ENCODE data around the gene COMMD3.
"Not testable (repeated sequence)": the region's sequence is repeated elsewhere in the genome, so short reads cannot be mapped to it uniquely, and the experiment has no call there.

The COMMD3 gene

DNA sequence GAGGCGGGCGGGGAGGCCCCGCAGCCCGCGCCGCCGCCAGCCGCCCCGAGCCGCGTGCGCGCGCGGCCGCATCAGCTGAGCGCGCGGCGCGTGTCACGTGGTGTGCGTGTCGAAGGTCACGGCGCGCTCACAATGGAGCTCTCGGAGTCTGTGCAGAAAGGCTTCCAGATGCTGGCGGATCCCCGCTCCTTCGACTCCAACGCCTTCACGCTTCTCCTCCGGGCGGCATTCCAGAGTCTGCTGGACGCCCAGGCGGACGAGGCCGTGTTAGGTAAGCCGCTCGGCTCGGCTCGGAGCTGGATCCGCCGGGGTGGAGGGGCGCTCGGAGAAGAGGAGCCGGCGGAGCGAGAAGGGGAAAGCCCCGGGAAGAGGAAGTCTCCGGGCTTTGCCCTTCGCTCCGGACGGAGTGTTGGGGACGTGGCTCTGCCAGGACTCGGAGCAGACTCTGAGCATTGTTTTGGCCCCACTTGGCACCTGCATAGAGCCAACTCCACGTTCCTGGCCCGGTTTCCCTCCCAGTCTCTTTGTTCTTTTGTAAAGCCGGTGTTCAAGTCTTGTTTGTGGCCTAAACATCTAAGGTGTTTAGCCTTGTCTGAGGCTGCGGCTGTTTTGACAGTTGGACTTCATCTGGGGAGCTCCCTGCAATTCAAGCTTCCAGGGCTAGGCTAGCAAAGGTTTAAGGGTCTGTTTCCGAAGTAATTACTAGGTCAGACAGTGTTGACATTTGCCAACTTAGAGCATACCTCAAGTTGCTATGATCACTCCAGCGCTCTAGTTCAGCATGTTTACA lies at the start of gene COMMD3:
Gene COMMD3 (plus strand): TSS at position 103 of the 790 bp plus-strand sequence. CDS start 30 bp downstream, at position 133.
- peak; percentile 74 for DNase-seq

GRCh38 chr10:22268503-22268902 lies 47.7 kb upstream of the COMMD3 start:
- no peak for DNase-seq

- DNase-seq = no peak
Measured at GRCh38 chr10:22271786-22272185, 44.4 kb upstream of the COMMD3 start.

DNA sequence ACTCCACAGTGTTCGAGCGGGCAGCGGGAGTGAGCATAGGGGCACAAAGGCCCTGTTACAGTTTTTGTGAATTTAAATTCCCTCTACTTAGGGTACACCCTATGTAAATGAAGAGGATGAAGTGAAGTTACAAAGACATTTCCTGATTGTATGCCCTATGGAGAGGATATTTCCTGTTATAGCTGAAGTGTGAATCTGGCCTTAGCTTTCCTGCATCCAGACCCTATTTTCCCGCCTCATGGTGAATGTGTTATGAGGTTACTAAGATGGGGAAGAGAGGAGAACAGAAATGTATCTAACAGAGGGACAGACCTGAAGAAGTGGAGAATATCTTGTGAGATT lies 37.8 kb upstream of the COMMD3 start:
- no peak for DNase-seq

GRCh38 chr10:22280078-22280477 lies 36.1 kb upstream of the COMMD3 start:
- DNase-seq = no peak

- no peak for DNase-seq
Measured at GRCh38 chr10:22285130-22285529, 31.1 kb upstream of the COMMD3 start.

- DNase-seq = no peak
Measured at GRCh38 chr10:22293747-22294404, 22.3 kb upstream of the COMMD3 start.

- DNase-seq = no peak
Measured at GRCh38 chr10:22294694-22295093, 21.5 kb upstream of the COMMD3 start.

DNA sequence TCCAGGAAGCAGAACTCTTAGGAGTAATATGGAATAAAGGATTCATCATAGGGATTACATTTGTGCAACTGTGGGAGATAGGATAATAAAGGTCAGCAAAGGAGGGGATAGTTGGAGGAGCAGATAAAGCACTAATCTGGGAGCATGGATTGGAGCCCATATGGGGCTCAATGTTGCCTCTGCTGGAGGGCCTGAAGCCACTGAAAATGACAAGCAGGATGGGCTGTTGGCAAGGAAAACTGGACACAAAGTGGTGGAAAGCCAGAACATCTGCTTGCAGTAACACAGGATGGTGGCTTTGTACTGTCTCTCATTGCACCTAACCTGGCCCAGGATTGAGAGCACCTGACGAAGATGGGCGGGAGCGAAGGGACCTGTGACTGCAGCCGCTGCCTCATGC lies 15.0 kb upstream of the COMMD3 start:
- DNase-seq = no peak

GRCh38 chr10:22303461-22303860 lies 12.7 kb upstream of the COMMD3 start:
- no peak for DNase-seq

DNA sequence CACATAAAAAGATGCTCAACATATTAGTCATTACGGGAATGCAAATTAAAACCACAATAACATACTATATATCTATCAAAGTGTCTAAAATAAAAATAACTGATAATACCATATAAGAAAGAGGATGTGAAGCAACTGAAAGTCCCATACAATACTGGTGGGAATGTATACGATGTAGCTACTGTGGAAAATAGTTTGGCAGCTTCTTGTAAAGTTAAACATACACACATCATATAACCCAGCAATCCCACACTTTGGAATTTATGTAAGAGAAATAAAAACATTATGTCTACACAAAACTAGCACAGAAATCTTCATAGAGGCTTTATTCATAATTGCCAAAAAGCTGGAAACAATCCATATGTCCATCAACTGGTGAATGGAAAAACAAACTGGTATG lies 10.5 kb upstream of the COMMD3 start:
- no peak for DNase-seq

GRCh38 chr10:22308390-22308789 lies 7.8 kb upstream of the COMMD3 start:
- DNase-seq = no peak

DNA sequence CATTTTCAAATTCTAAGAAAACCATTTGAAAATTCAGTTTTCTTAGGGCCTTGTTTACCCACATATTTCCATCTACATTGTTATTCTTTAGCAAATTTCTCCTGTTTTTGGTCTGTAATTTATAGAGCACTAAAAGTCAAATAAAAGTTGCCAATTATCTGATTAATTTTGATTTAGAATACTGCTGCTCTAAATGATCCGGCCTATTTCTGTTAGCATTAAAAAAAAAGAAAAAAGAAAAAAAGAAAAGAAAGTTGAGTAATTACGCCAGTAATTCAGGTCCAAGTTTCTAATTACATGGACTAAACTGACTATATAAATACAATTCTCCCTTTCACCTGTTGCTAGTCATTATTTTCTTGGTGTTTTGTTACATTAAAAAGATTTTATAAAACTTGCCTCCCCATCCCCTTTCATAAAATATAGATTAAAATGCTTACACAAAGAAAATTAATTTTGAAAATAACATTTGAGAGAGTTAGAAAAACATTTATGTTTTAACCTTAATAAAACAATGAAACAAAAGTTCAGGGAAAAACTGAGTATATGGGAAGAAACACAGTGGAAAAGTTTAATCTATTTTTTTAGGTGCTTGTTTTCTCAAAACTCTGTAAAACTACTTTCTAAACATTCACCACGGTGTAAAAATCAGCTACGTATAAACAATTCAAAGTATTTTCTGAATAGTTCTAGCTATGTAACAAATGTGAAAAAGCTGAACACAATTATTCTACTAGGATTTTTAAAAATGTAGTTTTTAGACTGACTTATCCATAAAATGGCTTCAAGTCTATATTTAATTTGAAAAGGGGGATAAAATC lies 6.8 kb upstream of the COMMD3 start:
- DNase-seq = no peak

DNA sequence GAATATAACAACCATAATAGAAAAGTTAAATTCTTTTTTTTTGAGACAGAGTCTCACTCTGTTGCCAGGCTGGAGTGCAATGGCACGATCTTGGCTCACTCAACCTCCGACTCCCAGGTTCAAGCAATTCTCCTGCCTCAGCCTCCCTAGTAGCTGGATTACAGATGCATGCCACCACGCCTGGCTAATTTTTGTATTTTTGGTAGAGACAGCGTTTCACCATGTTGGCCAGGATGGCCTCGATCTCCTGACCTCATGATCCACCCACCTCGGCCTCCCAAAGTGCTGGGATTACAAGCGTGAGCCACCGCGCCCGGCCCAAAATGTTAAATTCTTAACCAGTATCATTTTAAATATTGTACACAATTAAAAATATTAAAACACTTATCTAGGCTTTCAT lies 6.2 kb upstream of the COMMD3 start:
- not testable (repeated sequence) for DNase-seq

GRCh38 chr10:22310928-22311327 lies 5.3 kb upstream of the COMMD3 start:
- no peak for DNase-seq

DNA sequence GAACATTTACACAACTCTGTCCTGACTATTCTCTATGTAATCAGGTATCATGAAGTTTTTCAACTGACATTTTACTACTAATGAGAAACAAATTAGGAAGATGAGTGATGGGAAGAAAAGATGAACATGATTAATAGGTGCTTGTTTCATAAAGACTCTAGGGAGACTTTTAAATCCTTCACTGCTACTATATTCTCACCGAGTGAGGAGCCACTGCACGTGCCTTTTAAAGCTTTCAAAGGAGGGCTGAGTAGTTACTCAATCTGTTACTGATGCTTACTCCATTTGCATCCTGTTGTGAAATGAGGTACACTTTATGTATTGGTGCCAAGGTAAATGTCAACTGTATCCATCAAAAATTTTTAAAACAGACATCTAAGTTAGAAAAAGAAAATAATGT lies 1.3 kb upstream of the COMMD3 start:
- DNase-seq = no peak

DNA sequence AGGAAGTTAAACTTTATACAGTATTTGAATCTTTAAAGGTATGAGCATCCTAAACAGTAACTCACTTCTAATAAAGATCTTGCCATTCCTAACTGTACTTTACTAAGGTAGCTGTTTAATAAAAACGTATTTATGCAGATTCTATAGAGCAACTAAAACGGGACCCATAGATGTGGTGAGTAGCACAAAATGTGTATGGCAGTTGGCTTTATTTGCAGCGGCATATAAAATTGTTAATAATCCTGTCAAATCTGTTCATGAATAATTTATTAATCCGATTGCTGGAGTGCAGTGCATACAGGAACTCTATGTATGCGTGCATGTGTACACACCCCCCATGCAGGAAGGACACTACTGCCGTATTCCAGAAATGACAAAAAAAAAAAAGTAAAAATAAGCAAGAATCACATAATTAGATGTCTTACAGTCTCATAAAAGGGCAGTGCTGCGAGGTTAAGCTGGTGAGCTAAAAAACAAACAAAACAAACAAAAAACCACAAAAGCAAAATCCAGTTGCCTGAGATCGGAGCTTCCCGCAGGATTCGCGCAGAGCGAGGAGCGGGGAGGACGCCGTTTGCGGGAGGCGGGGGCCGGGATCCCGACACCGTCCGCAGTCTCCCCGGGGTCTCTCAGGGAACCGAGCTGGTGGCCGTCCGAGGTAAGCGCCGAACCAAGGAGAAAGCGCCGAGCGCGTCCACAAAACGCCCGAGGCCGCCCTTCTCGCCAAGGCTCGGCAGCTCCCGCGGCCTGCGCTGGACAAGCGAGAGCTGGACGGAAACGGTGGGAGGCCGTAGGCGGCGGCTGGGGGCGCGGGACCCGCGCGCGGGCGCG lies 518 bp upstream of the COMMD3 start:
- DNase-seq = no peak

GRCh38 chr10:22317076-22317370 lies 835 bp downstream of the COMMD3 start:
- DNase-seq = peak; percentile 33

DNA sequence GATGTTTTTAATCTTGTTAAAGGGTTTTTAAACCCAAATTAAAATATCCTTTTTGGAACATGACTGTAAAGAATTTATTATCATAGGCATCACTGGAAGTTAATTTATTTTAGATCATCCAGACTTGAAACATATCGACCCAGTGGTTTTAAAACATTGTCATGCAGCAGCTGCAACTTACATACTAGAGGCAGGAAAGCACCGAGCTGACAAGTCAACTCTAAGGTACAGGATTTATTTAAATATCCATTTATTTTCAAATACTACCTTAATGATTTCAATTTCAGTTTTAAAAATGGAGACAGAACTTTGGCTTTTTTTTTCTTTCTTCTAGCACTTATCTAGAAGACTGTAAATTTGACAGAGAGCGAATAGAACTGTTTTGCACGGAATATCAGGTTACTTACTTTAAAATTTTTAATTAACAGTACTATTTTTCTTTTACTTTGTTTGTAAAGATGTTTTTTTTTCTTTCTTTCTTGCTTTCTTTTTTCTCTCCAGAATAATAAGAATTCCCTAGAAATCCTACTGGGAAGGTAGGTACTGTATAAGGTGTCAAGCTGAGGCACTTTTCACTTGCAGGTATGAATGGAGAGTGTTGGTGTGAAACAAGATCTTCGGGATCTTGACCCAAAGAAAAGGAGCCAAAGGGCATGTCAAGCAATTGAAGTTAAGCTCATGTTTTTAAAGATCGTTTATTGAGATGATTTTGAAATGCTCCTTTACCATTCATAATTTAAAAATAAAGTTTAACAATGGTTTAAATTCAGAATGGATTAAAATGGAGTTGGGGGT lies 1.8 kb downstream of the COMMD3 start:
- no peak for DNase-seq

- DNase-seq = no peak
Measured at GRCh38 chr10:22318772-22319171, 2.6 kb downstream of the COMMD3 start.

GRCh38 chr10:22319547-22319979 lies 3.4 kb downstream of the COMMD3 start:
- DNase-seq = no peak

- no peak for DNase-seq
Measured at GRCh38 chr10:22319980-22320558, 3.9 kb downstream of the COMMD3 start.

Data from CD4-positive, alpha-beta T cell treated with Interferon gamma for 1 hour (primary cell).